H9 (cell line): ENCODE data around the gene MRPS17. TPM values are rescaled to one million over a fixed set of nuclear protein-coding genes. Genes with fewer than 3 reads are reported as not detected.

Experiments
- DNase-seq: peaks from one replicate; pipeline ENCODE4 v3.0.0-alpha.2; 2017
- H2AFZ ChIP-seq: one replicate; pipeline ENCODE4 v1.6.1; 2013; ENCODE audit warnings: mild to moderate bottlenecking, low read length, control low read depth, moderate library complexity
- H2AK5ac ChIP-seq: 2 replicates; pipeline ENCODE4 v1.6.1; 2013; ENCODE audit warnings: low read length, control low read depth, mixed read lengths; ENCODE audit not compliant: insufficient read length
- H2BK120ac ChIP-seq: one replicate; pipeline ENCODE4 v1.6.1; 2013; ENCODE audit warnings: low read depth, mild to moderate bottlenecking, low read length, control low read depth, inconsistent platforms; ENCODE audit not compliant: poor library complexity, severe bottlenecking
- H2BK12ac ChIP-seq: 2 replicates; pipeline ENCODE4 v1.6.1; 2013; ENCODE audit warnings: low read length, control low read depth, mixed read lengths, low read depth; ENCODE audit not compliant: insufficient read length
- H2BK15ac ChIP-seq: 2 replicates; pipeline ENCODE4 v1.6.1; 2013; ENCODE audit warnings: low read depth, low read length, control low read depth
- H2BK20ac ChIP-seq: one replicate; pipeline ENCODE4 v1.6.1; 2013; ENCODE audit warnings: low read depth, mild to moderate bottlenecking, low read length, control low read depth, inconsistent platforms; ENCODE audit not compliant: poor library complexity, severe bottlenecking
- H2BK5ac ChIP-seq: 2 replicates; pipeline ENCODE4 v1.6.1; 2013; ENCODE audit warnings: low read length, control low read depth, mixed read lengths; ENCODE audit not compliant: insufficient read length
- H3K14ac ChIP-seq: 2 replicates; pipeline ENCODE4 v1.6.1; 2013; ENCODE audit warnings: low read length, control low read depth; ENCODE audit not compliant: insufficient read depth
- H3K18ac ChIP-seq: 2 replicates; pipeline ENCODE4 v1.6.1; 2013; ENCODE audit warnings: low read depth, mild to moderate bottlenecking, mixed read lengths, low read length, control low read depth; ENCODE audit not compliant: insufficient read length
- H3K23ac ChIP-seq: 2 replicates; pipeline ENCODE4 v1.6.1; 2013; ENCODE audit warnings: low read length, control low read depth, mixed read lengths, low read depth; ENCODE audit not compliant: insufficient read length
- H3K23me2 ChIP-seq: 2 replicates; pipeline ENCODE4 v1.6.1; 2013; ENCODE audit warnings: low read depth, mild to moderate bottlenecking, mixed read lengths, low read length, control low read depth; ENCODE audit not compliant: insufficient read length, poor library complexity, severe bottlenecking
- H3K27ac ChIP-seq: 2 replicates; pipeline ENCODE4 v1.5.1; 2013; ENCODE audit warnings: low read length, control low read depth, mixed read lengths, low read depth; ENCODE audit not compliant: insufficient read length
- H3K27me3 ChIP-seq: 2 replicates; pipeline ENCODE4 v1.6.1; 2013; ENCODE audit warnings: low read length, control low read depth, inconsistent platforms; ENCODE audit not compliant: insufficient read depth
- H3K4ac ChIP-seq: 2 replicates; pipeline ENCODE4 v1.6.1; 2013; ENCODE audit warnings: low read depth, mild to moderate bottlenecking, control low read depth, inconsistent platforms, low read length, moderate library complexity
- H3K4me1 ChIP-seq: 2 replicates; pipeline ENCODE4 v1.6.1; 2013; ENCODE audit warnings: low read length, control low read depth, inconsistent platforms; ENCODE audit not compliant: insufficient read depth
- H3K4me2 ChIP-seq: 2 replicates; pipeline ENCODE4 v1.6.1; 2013; ENCODE audit warnings: low read length, control low read depth, mixed read lengths; ENCODE audit not compliant: insufficient read length, insufficient read depth
- H3K56ac ChIP-seq: 2 replicates; pipeline ENCODE4 v1.6.1; 2013; ENCODE audit warnings: low read depth, mild to moderate bottlenecking, mixed read lengths, low read length, control low read depth; ENCODE audit not compliant: insufficient read length
- H3K79me1 ChIP-seq: 2 replicates; pipeline ENCODE4 v1.6.1; 2013; ENCODE audit warnings: low read depth, mild to moderate bottlenecking, moderate library complexity, low read length, control low read depth, inconsistent platforms; ENCODE audit not compliant: insufficient read depth, poor library complexity, severe bottlenecking
- H3K79me2 ChIP-seq: 2 replicates; pipeline ENCODE4 v1.6.1; 2013; ENCODE audit warnings: low read length, control low read depth, inconsistent platforms; ENCODE audit not compliant: insufficient read depth
- H3K9ac ChIP-seq: 2 replicates; pipeline ENCODE4 v1.6.1; 2013; ENCODE audit warnings: low read length, control low read depth, mixed read lengths; ENCODE audit not compliant: insufficient read length; ENCODE audit errors: extremely low read depth
- H3K9me3 ChIP-seq: one replicate; pipeline ENCODE4 v1.6.1; 2013; ENCODE audit warnings: low read depth, low read length, inconsistent platforms; ENCODE audit not compliant: control insufficient read depth
- H3T11ph ChIP-seq: one replicate; pipeline ENCODE4 v1.6.1; 2013; ENCODE audit warnings: mild to moderate bottlenecking, low read length, control low read depth, inconsistent platforms
- H4K20me1 ChIP-seq: one replicate; pipeline ENCODE4 v1.6.1; 2013; ENCODE audit not compliant: control insufficient read depth, insufficient read length, insufficient read depth
- H4K5ac ChIP-seq: 2 replicates; pipeline ENCODE4 v1.6.1; 2013; ENCODE audit warnings: low read depth, mild to moderate bottlenecking, mixed read lengths, low read length, control low read depth; ENCODE audit not compliant: insufficient read length
- H4K8ac ChIP-seq: replicated peaks from 2 replicates; pipeline ENCODE4 v1.6.1; 2013; ENCODE audit warnings: low read length, control low read depth, mixed read lengths, low read depth; ENCODE audit not compliant: insufficient read length
- H4K91ac ChIP-seq: 2 replicates; pipeline ENCODE4 v1.6.1; 2013; ENCODE audit warnings: low read depth, mild to moderate bottlenecking, moderate library complexity, mixed read lengths, low read length, control low read depth; ENCODE audit not compliant: insufficient read length
- H3K27ac Mint-ChIP-seq, 3 experiments: 2 replicates in 2 of 3; 3 replicates in 1 of 3; pipeline ENCODE4 v1.8.0; 2020 to 2021; ENCODE audit warnings: mixed read lengths in 3 of 3, mild to moderate bottlenecking in 1 of 3, moderate library complexity in 1 of 3
- H3K27me3 Mint-ChIP-seq: 2 replicates; pipeline ENCODE4 v1.8.0; 2021; ENCODE audit warnings: low read depth, mild to moderate bottlenecking, moderate library complexity, mixed read lengths
- H3K36me3 Mint-ChIP-seq, 3 experiments: 2 replicates in 2 of 3; 3 replicates in 1 of 3; pipeline ENCODE4 v1.8.0; 2020 to 2021; ENCODE audit warnings: low read depth in 3 of 3, mixed read lengths in 3 of 3; ENCODE audit not compliant: insufficient read depth in 1 of 3
- H3K4me1 Mint-ChIP-seq, 2 experiments: 2 replicates each; pipeline ENCODE4 v1.8.0; 2020; ENCODE audit warnings: mixed read lengths in 2 of 2
- H3K4me3 Mint-ChIP-seq, 2 experiments: 2 replicates in 1 of 2; 3 replicates in 1 of 2; pipeline ENCODE4 v1.8.0; 2020 to 2021; ENCODE audit warnings: mild to moderate bottlenecking in 2 of 2, mixed read lengths in 2 of 2, moderate library complexity in 1 of 2
- H3K9me3 Mint-ChIP-seq, 2 experiments: 2 replicates in 1 of 2; 3 replicates in 1 of 2; pipeline ENCODE4 v1.8.0; 2020; ENCODE audit warnings: mild to moderate bottlenecking in 2 of 2, mixed read lengths in 2 of 2, moderate library complexity in 1 of 2
- CTCF ChIP-seq: fragments of 200-600 bp; sonication (generic); conservative IDR thresholded peaks from 3 replicates; pipeline ENCODE4 v1.8.0; 2021; ENCODE audit warnings: antibody characterized with exemption, mild to moderate bottlenecking
- WGBS: extraction: QIAGEN DNeasy Blood & Tissue Kit; methylation state at CpG from one replicate; pipeline ENCODE4 v1.1.7; 2013; ENCODE audit warnings: missing lambda C conversion rate, low lambda C conversion rate, mixed read lengths; ENCODE audit not compliant: insufficient read length; ENCODE audit errors: extremely low coverage; 5-methylcytosine and 5-hydroxymethylcytosine counted together
- total RNA-seq: library from RNA; stranded (reverse); gene quantifications from 2 replicates; pipeline ENCODE4 v1.2.1, GENCODE V29; 2021

The MRPS17 gene
- total RNA-seq, 1 experiment from 2014 or later = 28.0 TPM

- no peak overlapping the region for H3K27ac ChIP-seq
- H3K4me2 ChIP-seq = no peak overlapping the region
- no peak for TF ChIP-seq CTCF
- H3K27me3 ChIP-seq = no peaks in the 10 kb centered on the region
- H3K9me3 ChIP-seq = no peaks in the 10 kb centered on the region
- no peak overlapping the region for H2BK20ac ChIP-seq
- no peaks in the 10 kb centered on the region; the same call in 1 of the 2 replicates for H3K79me2 ChIP-seq
- H3K23ac ChIP-seq = no peak overlapping the region
- H3T11ph ChIP-seq = no peak overlapping the region
- Mint-ChIP-seq H3K27me3 (no peaks in the 10 kb centered on the region), H3K4me3 (no peak overlapping the region), H3K9me3 (no peaks in the 10 kb centered on the region), H3K36me3 (peaks cover 7 to 24% (median 21%) of the 10 kb centered on the region in 3 experiments; a peak in 6 of 7 replicates), H3K27ac (no peak overlapping the region; a peak in 1 of 7 replicates), H3K4me1 (peaks cover 10 to 11% of the 10 kb centered on the region in 2 experiments)
- DNase-seq = no peak
- peaks cover 5% of the 10 kb centered on the region for H3K79me1 ChIP-seq
- no peak overlapping the region for H3K9ac ChIP-seq
- H3K23me2 ChIP-seq = no peaks in the 10 kb centered on the region
- no peak overlapping the region for H2AK5ac ChIP-seq
- H4K5ac ChIP-seq = no peak overlapping the region
- H3K4me1 ChIP-seq = no peaks in the 10 kb centered on the region
- H3K4ac ChIP-seq = no peak overlapping the region
- no peaks in the 10 kb centered on the region for H4K20me1 ChIP-seq
- H3K14ac ChIP-seq = no peak overlapping the region
- no peak overlapping the region for H2AFZ ChIP-seq
- H2BK12ac ChIP-seq = no peak overlapping the region
- H4K8ac ChIP-seq = no peak overlapping the region
- H2BK15ac ChIP-seq = no peak overlapping the region
- H4K91ac ChIP-seq = no peak overlapping the region
- H2BK120ac ChIP-seq = no peak overlapping the region
- H2BK5ac ChIP-seq = no peak overlapping the region
- no peak overlapping the region for H3K56ac ChIP-seq
- H3K18ac ChIP-seq = no peak overlapping the region
- WGBS = no CpG with 5 or more reads among the region's 7 CpGs
These were observed 22.1 kb downstream of the MRPS17 start for GRCh38 chr7:55973747-55974250.
